ENCODE measurements around the gene ALOX15B.

The ALOX15B gene

GRCh38 chr17:8031261-8031661, 7.6 kb upstream of the ALOX15B start:
- Histone ChIP-seq H4K20me1 (ENCODE audit: insufficient read depth, low read length, poor library complexity, severe bottlenecking) (no peaks in the 10 kb centered on the region), H3K4me3 (ENCODE audit: low read length, poor library complexity, severe bottlenecking) (no peak overlapping the region), H3K4me2 (ENCODE audit: low read depth, low read length, poor library complexity, severe bottlenecking) (no peak overlapping the region), H3K27me3 (ENCODE audit: insufficient read depth, low read length, poor library complexity, severe bottlenecking) (no peaks in the 10 kb centered on the region), H3K9me3 (ENCODE audit: insufficient read depth, low read depth, low read length) (no peaks in the 10 kb centered on the region), H3K4me1 (ENCODE audit: insufficient read depth, low read length, poor library complexity, severe bottlenecking) (no peaks in the 10 kb centered on the region), H2AFZ (ENCODE audit: low read length) (no peak overlapping the region; the same call in 1 of the 2 replicates), H3K9me2 (replicated peaks; ENCODE audit: low read depth, low read length) (no peaks in the 10 kb centered on the region), H3K79me2 (ENCODE audit: insufficient read depth, low read length) (no peaks in the 10 kb centered on the region), H3F3A (ENCODE audit: low read depth) (no peaks in the 10 kb centered on the region), H3K36me3 (ENCODE audit: insufficient read depth, low read length) (no peaks in the 10 kb centered on the region), H3K9ac (ENCODE audit: low read depth, low read length, poor library complexity, severe bottlenecking) (no peak overlapping the region)
- TF ChIP-seq EZH2phosphoT487 (IDR thresholded peaks at IDR 0.05; ENCODE audit: borderline replicate concordance) (no peak), CTCF (conservative IDR thresholded peaks at IDR 0.05; ENCODE audit: low read length) (no peak)

- Histone ChIP-seq H3K27me3 (ENCODE audit: insufficient read depth, low read length, poor library complexity, severe bottlenecking) (no peaks in the 10 kb centered on the region), H4K20me1 (ENCODE audit: insufficient read depth, low read length, poor library complexity, severe bottlenecking) (no peaks in the 10 kb centered on the region), H3K9me2 (replicated peaks; ENCODE audit: low read depth, low read length) (no peaks in the 10 kb centered on the region), H3K9ac (ENCODE audit: low read depth, low read length, poor library complexity, severe bottlenecking) (no peak overlapping the region), H3K4me3 (ENCODE audit: low read length, poor library complexity, severe bottlenecking) (no peak overlapping the region), H3K36me3 (ENCODE audit: insufficient read depth, low read length) (no peaks in the 10 kb centered on the region), H3F3A (ENCODE audit: low read depth) (no peaks in the 10 kb centered on the region), H3K9me3 (ENCODE audit: insufficient read depth, low read depth, low read length) (no peaks in the 10 kb centered on the region), H3K79me2 (ENCODE audit: insufficient read depth, low read length) (no peaks in the 10 kb centered on the region), H3K4me2 (ENCODE audit: low read depth, low read length, poor library complexity, severe bottlenecking) (no peak overlapping the region), H3K4me1 (ENCODE audit: insufficient read depth, low read length, poor library complexity, severe bottlenecking) (no peaks in the 10 kb centered on the region), H2AFZ (ENCODE audit: low read length) (no peak overlapping the region)
- TF ChIP-seq EZH2phosphoT487 (IDR thresholded peaks at IDR 0.05; ENCODE audit: borderline replicate concordance): no peak
- no peak for TF ChIP-seq CTCF (conservative IDR thresholded peaks at IDR 0.05; ENCODE audit: low read length)
Measured at GRCh38 chr17:8031950-8032349, 6.9 kb upstream of the ALOX15B start.

GRCh38 chr17:8032442-8032841, 6.4 kb upstream of the ALOX15B start:
- no peak overlapping the region for H3K4me2 ChIP-seq (ENCODE audit: low read depth, low read length, poor library complexity, severe bottlenecking)
- no peaks in the 10 kb centered on the region for H3F3A ChIP-seq (ENCODE audit: low read depth)
- no peaks in the 10 kb centered on the region for H3K79me2 ChIP-seq (ENCODE audit: insufficient read depth, low read length)
- TF ChIP-seq CTCF (conservative IDR thresholded peaks at IDR 0.05; ENCODE audit: low read length) (no peak), EZH2phosphoT487 (IDR thresholded peaks at IDR 0.05; ENCODE audit: borderline replicate concordance) (no peak)
- no peaks in the 10 kb centered on the region for H3K36me3 ChIP-seq (ENCODE audit: insufficient read depth, low read length)
- no peaks in the 10 kb centered on the region for H3K4me1 ChIP-seq (ENCODE audit: insufficient read depth, low read length, poor library complexity, severe bottlenecking)
- H3K9ac ChIP-seq (ENCODE audit: low read depth, low read length, poor library complexity, severe bottlenecking): no peak overlapping the region
- no peaks in the 10 kb centered on the region for H3K9me3 ChIP-seq (ENCODE audit: insufficient read depth, low read depth, low read length)
- H3K27me3 ChIP-seq (ENCODE audit: insufficient read depth, low read length, poor library complexity, severe bottlenecking): no peaks in the 10 kb centered on the region
- H4K20me1 ChIP-seq (ENCODE audit: insufficient read depth, low read length, poor library complexity, severe bottlenecking): no peaks in the 10 kb centered on the region
- no peak overlapping the region for H3K4me3 ChIP-seq (ENCODE audit: low read length, poor library complexity, severe bottlenecking)
- no peak overlapping the region for H2AFZ ChIP-seq (ENCODE audit: low read length)
- H3K9me2 ChIP-seq (replicated peaks; ENCODE audit: low read depth, low read length): no peaks in the 10 kb centered on the region

Measured in Loucy (cell line).